Heart right ventricle (tissue), 16 donors: ENCODE data around the gene WDR64. TPM values are rescaled to one million over a fixed set of nuclear protein-coding genes. Genes with fewer than 3 reads are reported as not detected.

Experiments used
- ATAC-seq, 8 donors: fragments of 200-7000 bp; cut with Tn5 transposase; one replicate each; pipeline ENCODE4 v1.9.1; 2020; ENCODE audit warnings: mild to moderate bottlenecking in 8 of 8, moderate library complexity in 8 of 8, moderate number of reproducible peaks in 1 of 8
- DNase-seq, 2 donors: peaks; one replicate each; pipeline ENCODE4 v3.0.0-alpha.2; 2020
- H3K27ac ChIP-seq, 10 donors: fragments of 200-600 bp; sonication (generic) in 2 of 10; one replicate each; pipeline versions ENCODE4 v1.5.0 to v1.8.0; 2020 to 2022; ENCODE audit warnings: mild to moderate bottlenecking in 3 of 10
- H3K27me3 ChIP-seq, 7 donors: fragments of 200-600 bp; one replicate each; pipeline ENCODE4 v1.8.0; 2021 to 2022; ENCODE audit warnings: mild to moderate bottlenecking in 2 of 7
- H3K36me3 ChIP-seq, 9 donors: fragments of 200-600 bp; sonication (generic) in 1 of 9; one replicate each; pipeline versions ENCODE4 v1.5.0 to v1.8.0; 2020 to 2022; ENCODE audit warnings: mild to moderate bottlenecking in 2 of 9
- H3K4me1 ChIP-seq, 9 donors: fragments of 200-600 bp; sonication (generic) in 1 of 9; one replicate each; pipeline versions ENCODE4 v1.5.0 to v1.8.0; 2020 to 2022; ENCODE audit warnings: mild to moderate bottlenecking in 4 of 9
- H3K4me3 ChIP-seq, 10 donors: fragments of 200-600 bp; sonication (generic) in 2 of 10; one replicate each; pipeline versions ENCODE4 v1.5.0 to v1.8.0; 2020 to 2022; ENCODE audit warnings: mild to moderate bottlenecking in 7 of 10, moderate library complexity in 2 of 10
- H3K9me3 ChIP-seq, 11 donors: fragments of 200-600 bp in 10 of 11; sonication (generic) in 2 of 11; one replicate each; pipeline versions ENCODE4 v1.5.0 to v1.8.0; 2013 to 2022; ENCODE audit warnings: mild to moderate bottlenecking in 2 of 11, control low read depth in 1 of 11, moderate library complexity in 1 of 11
- CTCF ChIP-seq, 9 donors: fragments of 200-600 bp; sonication (generic) in 2 of 9; IDR thresholded peaks; one replicate each; pipeline versions ENCODE4 v1.5.0 to v1.8.0; 2021 to 2022; ENCODE audit warnings: antibody characterized with exemption in 9 of 9, mild to moderate bottlenecking in 5 of 9, moderate library complexity in 1 of 9
- WGBS, 2 donors: extraction: QIAGEN DNeasy Blood & Tissue Kit; methylation state at CpG; one replicate each; pipeline ENCODE4 v1.1.7; 2013; ENCODE audit warnings: inconsistent platforms in 1 of 2; 5-methylcytosine and 5-hydroxymethylcytosine counted together
- intact Hi-C, 10 donors: fragments of 100-400 bp; cut with DNase I; formaldehyde crosslinking; loops; one replicate each; pipeline versions ENCODE4 v1.11.1 to v1.14.2; 2022
- polyA plus RNA-seq, 2 donors: library from polyadenylated mRNA; stranded (reverse); fragments of 200-250 nt; gene quantifications; one replicate each; pipeline ENCODE4 v1.2.3, GENCODE V29; 2013
- total RNA-seq, 10 donors: library from RNA; stranded (reverse); fragmentation: NEBNext Ultra II Directional in 3 of 10; extraction: Animal tissue kit (Norgen Biotek cat#: 25700) in 3 of 10; gene quantifications; one replicate each; pipeline versions ENCODE4 v1.2.1 to v1.2.4, GENCODE V29; 2021 to 2023
- donor health status: Arrhythmogenic right ventricular cardiomyopathy.
- donor health status: ischemic (EF 13 %, LVEDD 7.1; RV severe dilation, severe dysfunction).
- donor health status: healthy with polysubstance abuse.
- donor health status: DM: no; HTN: yes; CAD: no.
- donor health status: DM: no; HTN: no; CAD: no.
- donor health status: ischemic (EF 25% LVEDD 6.9; RV normal size, moderate dysfunction).
- donor health status: ischemic (EF 25% LVEDD 5.7; RV mildly dilated, moderate dysfunction).
- donor health status: healthy.
- donor health status: DM: yes; HTN: yes; CAD: no.
- donor health status: Ischemic cardiomyopathy.
- donor health status: ischemic (EF 35%, LVEDD 5.7; RV mildly dilated, moderate dysfunction).
- donor health status: nonischemic (EF 11% LVEDD 7.7; RV severe dilation, severe dysfunction).
- donor health status: DM: yes; HTN: yes; CAD: no.
- donor health status: PGD.
- donor health status: ischemic (EF 29% LVEDD 5.4; RV normal size, mild dysfunction).
- donor health status: nonischemic (EF 23%, LVEDD 6.1; RV moderate dilation, normal function).

WDR64 gene
- total and polyA plus RNA-seq, 12 donors, result 0.59 TPM; not detected in 11

DNA sequence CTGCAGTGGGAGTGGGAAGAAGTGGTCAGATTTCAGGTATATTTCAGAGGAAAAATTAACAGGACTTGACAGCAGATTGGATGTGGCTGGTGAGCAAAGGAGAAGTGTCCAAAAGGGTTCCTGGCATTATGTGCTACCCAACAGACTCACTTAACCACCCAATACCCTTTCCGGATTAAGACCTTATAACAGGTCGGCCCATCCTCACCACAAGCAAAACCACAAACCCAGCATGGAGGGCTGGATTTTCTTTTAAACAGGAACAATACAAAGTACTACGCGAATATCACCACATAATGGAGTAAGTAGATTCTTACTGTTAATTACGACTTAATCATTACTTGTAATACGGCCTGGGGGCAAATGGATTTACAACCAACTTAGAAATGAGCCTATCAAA lies 59.2 kb downstream of the WDR64 start:
- Histone ChIP-seq H3K9me3 (no peaks in the 10 kb centered on the region), H3K27ac (no peak overlapping the region), H3K27me3 (peaks cover 0 to 3% (median 0%) of the 10 kb centered on the region in 7 donors), H3K36me3 (no peaks in the 10 kb centered on the region), H3K4me1 (no peaks in the 10 kb centered on the region), H3K4me3 (no peak overlapping the region)
- intact Hi-C loops, result no loop called here
- WGBS, 2 donors, result 92 to 96% methylated on average over 6 of the region's 6 CpGs
- no peak for DNase-seq
- TF ChIP-seq CTCF (IDR thresholded peaks at IDR 0.05), result no peak
- ATAC-seq, result no peak

- no peak overlapping the region for H3K27ac ChIP-seq
- no peaks in the 10 kb centered on the region for H3K9me3 ChIP-seq
- 48 to 55% methylated on average over 2 of the region's 2 CpGs for WGBS, 2 donors
- DNase-seq (no peak), ATAC-seq (no peak)
- no peaks in the 10 kb centered on the region for H3K36me3 ChIP-seq
- H3K4me1 ChIP-seq, result no peaks in the 10 kb centered on the region
- intact Hi-C loops, result no loop called here
- TF ChIP-seq CTCF (IDR thresholded peaks at IDR 0.05), result no peak
- H3K4me3 ChIP-seq, result no peak overlapping the region
- peaks cover 0 to 3% (median 0%) of the 10 kb centered on the region in 7 donors for H3K27me3 ChIP-seq
These were observed 61.2 kb downstream of the WDR64 start for GRCh38 chr1:241713316-241713715.

DNA sequence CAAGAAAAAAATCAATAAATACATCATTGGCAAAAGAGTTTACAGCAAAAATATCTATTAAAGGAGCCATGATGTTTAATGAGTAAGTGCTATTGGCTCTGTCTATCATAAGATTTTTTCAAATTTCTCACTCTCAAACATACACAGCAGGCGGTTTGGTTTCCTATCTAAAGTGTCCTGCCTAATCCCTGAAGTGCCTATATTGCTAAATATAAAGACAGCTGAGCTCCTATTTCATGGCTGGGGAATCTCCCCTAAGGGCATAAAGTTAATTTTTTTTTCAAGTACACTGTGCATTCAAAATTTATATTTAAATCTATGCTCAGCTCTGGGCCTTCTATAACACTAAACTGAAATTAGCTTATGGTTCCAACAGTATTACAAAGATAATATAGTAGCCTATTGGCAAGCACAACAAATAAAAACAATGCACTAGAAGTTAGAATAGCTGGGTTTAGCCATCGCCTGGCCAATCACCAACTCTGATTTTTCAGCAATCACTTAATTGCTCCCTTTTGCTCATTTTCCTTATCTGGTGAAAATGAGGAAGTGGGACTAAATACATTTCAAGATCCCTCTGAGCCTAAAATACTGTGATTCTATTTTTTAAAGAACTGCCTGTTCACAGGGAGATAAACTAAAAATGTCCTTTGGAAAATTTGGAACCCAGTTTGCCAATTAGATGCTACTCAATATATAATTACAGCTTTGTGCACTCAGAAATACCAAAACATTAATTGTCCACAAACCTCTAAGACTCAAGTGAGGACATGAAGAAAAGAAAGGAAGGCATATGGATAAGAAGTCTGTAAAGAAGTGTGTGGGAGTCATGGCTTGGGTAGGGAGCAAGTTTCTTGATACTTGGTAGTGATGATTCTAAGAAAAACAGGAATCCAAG lies 62.5 kb downstream of the WDR64 start:
- DNase-seq (no peak), ATAC-seq (no peak)
- no peaks in the 10 kb centered on the region for H3K36me3 ChIP-seq
- no peak for TF ChIP-seq CTCF (IDR thresholded peaks at IDR 0.05)
- H3K4me1 ChIP-seq, result no peaks in the 10 kb centered on the region
- intact Hi-C loops, result no loop called here
- H3K4me3 ChIP-seq, result no peak overlapping the region
- WGBS, 2 donors, result 54 to 69% methylated on average over 2 of the region's 2 CpGs
- H3K9me3 ChIP-seq, result peaks cover 0 to 3% (median 0%) of the 10 kb centered on the region in 11 donors
- peaks cover 0 to 3% (median 0%) of the 10 kb centered on the region in 7 donors for H3K27me3 ChIP-seq
- no peak overlapping the region for H3K27ac ChIP-seq

DNA sequence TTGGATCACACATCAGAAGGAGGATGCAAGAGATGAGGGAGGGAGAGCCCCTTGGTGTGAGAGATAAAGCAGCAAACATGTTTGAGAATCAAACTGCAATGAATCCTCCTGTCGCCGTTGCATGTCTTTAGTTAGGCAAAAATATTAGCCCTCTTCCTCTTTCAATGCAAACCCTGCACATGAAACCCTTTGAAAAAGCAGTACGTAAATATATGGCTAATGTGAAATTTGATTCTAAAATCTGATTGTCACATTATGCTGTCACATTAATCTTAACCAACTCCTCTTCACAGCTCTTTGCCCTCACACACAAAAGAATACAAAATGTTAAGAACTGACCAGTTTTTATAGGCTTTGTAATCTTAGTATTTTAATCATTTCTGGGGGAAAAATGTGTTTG lies 63.4 kb downstream of the WDR64 start:
- peaks cover 0 to 3% (median 0%) of the 10 kb centered on the region in 7 donors for H3K27me3 ChIP-seq
- no peaks in the 10 kb centered on the region for H3K4me1 ChIP-seq
- intact Hi-C loops, result no loop called here
- TF ChIP-seq CTCF (IDR thresholded peaks at IDR 0.05), result no peak
- peaks cover 0 to 3% (median 0%) of the 10 kb centered on the region in 11 donors for H3K9me3 ChIP-seq
- ATAC-seq, result no peak
- H3K36me3 ChIP-seq, result no peaks in the 10 kb centered on the region
- H3K4me3 ChIP-seq, result no peak overlapping the region
- no peak for DNase-seq
- no peak overlapping the region for H3K27ac ChIP-seq
- 70 to 82% methylated on average over 3 of the region's 3 CpGs for WGBS, 2 donors
